Sigmoid colon (tissue), 4 donors: ENCODE data around the gene LRP1B.

Experiments
- CTCF ChIP-seq, 4 experiments: fragments of 450-650 bp in 3 of 4; fragments of 200-600 bp in 1 of 4; IDR thresholded peaks; one replicate each; pipeline ENCODE4 v1.5.1; 2016 to 2019; ENCODE audit warnings: antibody characterized with exemption in 4 of 4, mild to moderate bottlenecking in 3 of 4, moderate library complexity in 2 of 4
- EP300 ChIP-seq, 4 donors: sonication (generic); formaldehyde crosslinking; IDR thresholded peaks; one replicate each; pipeline ENCODE4 v1.6.1; 2017; ENCODE audit warnings: antibody characterized with exemption in 4 of 4
- POLR2A ChIP-seq, 2 donors: fragments of 450-650 bp; IDR thresholded peaks; one replicate each; pipeline ENCODE4 v1.6.1; 2016; ENCODE audit warnings: antibody characterized with exemption in 2 of 2, mild to moderate bottlenecking in 2 of 2, moderate library complexity in 2 of 2

GRCh38 chr2:141515931-141516330, 614.9 kb downstream of the LRP1B start:
- no peak for TF ChIP-seq CTCF (IDR thresholded peaks at IDR 0.05)
- TF ChIP-seq EP300 (IDR thresholded peaks at IDR 0.05): no peak
- no peak for TF ChIP-seq POLR2A (IDR thresholded peaks at IDR 0.05)
